ENCODE results near the gene CDYL2. TPM values are rescaled to one million over a fixed set of nuclear protein-coding genes. Genes with fewer than 3 reads are reported as not detected.
A peak's percentile ranks its signal among the peaks of the same experiment; 100 is the strongest.

CDYL2 gene
- total RNA-seq, 1 experiment from 2014 or later, result 0.34 TPM

DNA sequence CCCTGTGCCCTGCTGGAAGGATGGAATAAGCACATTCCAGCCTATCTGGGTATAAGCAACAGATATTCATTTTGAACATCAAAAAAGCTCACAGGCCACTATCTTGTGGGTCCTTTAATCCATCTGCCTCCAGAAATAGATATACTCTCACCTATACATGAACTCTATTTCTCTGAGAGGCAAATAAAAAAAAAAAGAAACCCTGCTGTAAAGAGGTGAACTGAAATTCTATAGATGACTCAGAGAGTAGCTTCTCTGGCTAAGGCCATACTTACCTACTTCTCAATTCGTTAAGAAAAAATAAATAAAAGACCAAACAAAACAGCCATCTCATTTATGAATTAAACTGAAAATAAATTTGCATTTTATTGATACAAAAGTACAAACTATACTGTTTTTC, 177.3 kb downstream of the CDYL2 start:
- no peak for DNase-seq (ENCODE audit: low read depth)

DNA sequence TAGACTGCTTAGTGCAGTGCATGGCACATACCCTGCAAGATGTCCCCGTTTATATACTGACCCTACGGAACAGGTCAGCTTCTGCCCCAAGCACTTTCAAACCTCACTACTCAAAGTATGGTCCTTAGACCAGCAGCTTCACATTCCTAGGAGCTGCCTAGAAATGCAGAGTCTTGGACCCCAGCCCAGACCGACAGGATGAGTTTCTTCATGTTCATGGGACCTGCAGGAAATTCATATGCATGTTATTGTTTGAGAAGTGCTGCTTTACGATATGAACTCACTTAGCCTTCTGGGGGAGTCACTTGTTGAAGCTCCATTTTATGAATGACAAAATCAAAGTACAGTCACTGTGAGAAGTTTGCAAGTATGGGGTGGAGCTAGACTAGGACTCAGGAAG, 181.0 kb downstream of the CDYL2 start:
- no peak for DNase-seq (ENCODE audit: low read depth)

DNA sequence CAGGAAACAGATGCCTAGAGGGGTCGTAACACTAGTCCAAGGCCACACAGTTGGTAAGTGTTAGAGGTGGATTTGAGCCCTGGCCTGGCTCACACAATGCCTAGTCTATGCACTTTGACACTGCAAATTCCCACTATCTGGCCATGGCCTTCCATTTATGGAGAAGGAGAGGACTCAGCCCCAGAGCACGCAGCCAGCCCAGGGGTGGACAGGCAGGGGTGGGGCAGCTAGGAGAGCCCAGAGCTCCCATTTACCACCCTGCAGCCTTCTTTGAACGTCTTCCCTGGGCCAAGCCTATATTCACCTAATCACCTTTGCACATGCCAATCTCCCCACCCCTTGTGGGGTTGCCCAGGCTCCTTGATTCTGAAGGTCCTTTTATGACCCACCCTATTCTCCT, 182.4 kb downstream of the CDYL2 start:
- no peak for DNase-seq (ENCODE audit: low read depth)

DNA sequence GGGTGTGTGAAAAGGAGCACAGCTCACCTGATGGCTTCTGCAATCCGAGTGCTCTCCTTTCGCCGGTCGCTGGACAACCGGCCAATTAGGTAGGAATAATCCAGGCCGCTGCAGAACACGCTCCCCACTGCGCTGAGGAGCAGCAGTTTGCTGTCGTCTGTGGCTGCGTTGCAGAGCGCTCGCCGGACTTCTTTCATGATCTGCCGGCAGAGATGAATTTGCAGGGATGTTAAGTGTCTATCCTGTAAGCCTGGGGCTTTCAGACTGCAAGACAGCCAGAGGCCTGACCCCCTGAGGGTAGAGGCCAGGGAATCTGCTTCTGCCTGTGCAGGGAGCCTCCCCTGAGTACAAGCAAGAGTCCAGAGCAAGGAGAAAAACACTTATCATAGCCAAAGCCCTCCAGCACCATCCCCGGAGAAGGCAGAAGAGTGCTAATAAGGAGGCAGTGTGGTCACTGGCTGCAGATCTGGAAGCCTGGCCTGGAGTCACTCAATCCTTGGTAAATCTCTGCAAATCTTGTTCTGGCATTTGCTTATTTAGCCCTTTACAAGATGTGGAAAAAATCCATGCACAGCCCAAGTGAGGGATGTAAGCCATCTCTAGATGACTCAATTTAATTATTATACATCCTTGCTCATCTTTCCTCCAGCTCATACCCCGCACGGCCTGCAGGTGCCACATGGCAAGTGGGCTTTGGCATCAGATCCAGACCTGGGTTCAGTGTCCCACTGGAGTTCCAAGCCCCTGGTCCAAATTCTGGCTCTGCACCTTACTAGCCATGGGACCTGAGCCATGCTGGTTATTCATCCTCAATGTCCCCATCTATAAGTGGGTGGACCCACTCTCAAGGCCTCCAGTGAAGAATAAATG, 183.4 kb downstream of the CDYL2 start:
- DNase-seq (ENCODE audit: low read depth), result no peak

DNA sequence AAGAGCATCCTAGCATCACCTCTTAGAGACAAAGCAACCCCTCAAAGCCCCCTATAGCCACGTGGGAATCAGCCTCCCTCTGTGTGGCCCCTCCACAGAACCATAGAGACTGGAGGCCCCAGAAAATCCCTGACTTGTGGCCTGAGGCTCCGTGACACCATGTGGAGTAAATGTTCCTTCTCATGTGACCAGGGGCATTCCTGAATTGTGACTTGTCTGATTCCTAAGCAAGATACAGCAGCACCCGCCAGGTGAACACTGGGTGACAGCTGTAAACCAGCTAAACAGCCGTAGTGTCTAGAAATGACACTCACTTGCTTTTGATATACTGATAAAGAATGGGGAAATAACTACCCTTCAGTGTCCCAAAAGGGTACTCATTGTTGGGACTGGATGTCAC, 184.6 kb downstream of the CDYL2 start:
- DNase-seq (ENCODE audit: low read depth), result no peak

DNA sequence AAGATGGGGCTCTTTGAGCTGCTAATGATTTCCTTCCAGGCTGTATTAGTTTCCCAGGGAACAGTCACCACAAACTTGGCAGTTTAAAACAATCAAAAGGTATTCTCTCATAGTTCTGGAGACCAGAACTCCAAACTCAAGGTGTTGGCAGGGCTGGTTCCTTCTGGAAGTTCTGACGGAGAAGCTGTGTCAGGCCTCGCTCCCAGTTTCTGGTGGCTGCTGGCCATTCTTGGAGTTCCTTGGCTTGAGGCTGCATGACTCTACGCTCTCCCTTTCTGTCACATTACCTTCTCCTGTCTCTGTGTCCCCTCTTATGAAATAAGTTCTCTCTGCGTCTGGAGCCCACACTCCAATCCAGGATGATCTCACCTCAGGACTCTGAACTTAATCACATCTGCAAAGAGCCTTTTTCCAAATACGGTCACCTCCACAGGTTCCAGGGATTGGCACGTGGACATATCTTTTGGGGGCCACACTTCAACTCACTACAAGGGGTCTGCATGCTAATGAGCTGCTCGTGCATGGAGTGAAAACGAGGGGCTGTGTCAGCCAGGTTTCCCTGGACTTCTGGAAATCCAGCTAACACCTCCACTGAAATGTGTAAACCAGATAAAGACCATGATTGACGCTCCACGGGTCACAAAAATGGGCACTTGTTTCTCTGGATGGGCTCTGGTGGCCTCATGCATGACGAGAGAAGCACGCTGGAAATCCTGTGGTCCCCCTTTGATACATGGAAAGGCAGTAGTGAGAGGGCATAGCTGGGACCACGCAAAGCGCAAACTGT, 185.3 kb downstream of the CDYL2 start:
- DNase-seq (ENCODE audit: low read depth), result no peak

DNA sequence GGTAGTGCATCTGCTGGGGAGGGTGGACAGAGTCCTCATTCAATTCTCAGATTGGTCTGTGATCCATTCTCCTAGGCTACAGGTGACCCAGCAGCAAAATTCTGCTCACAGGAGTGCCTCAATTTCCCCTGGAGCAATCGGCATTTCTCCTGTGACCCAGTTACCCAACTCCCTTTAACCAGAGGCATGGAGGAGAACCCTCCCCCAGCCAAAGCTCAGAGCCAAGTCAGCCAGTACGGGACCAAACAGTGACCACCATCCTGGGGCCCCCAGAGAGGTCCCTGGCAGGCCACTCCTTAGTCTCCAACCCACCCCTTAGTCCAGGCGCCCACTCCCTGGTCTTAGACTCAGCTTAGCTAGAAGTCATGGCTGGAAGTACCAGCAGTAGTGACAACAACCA, 188.0 kb downstream of the CDYL2 start:
- no peak for DNase-seq (ENCODE audit: low read depth)

DNA sequence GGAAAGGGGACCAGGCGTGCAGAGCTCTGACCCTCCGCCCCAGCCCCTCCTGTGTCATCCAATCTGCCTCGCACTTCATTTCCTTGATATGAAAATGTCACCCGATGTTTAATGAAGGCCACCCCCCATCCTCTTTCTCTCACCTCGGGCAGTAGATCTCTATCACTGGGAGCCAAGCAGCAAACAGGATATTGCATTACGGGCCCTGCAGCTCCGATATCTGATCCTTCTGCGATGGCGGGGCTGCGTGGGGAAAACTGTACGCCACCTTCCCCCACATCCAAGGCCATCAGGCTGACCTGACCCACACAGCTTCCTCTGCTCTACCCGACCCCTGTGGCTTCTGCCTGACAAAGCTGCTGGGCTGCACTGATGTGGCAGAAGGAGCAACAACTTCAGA, 188.7 kb downstream of the CDYL2 start:
- no peak for DNase-seq (ENCODE audit: low read depth)

DNA sequence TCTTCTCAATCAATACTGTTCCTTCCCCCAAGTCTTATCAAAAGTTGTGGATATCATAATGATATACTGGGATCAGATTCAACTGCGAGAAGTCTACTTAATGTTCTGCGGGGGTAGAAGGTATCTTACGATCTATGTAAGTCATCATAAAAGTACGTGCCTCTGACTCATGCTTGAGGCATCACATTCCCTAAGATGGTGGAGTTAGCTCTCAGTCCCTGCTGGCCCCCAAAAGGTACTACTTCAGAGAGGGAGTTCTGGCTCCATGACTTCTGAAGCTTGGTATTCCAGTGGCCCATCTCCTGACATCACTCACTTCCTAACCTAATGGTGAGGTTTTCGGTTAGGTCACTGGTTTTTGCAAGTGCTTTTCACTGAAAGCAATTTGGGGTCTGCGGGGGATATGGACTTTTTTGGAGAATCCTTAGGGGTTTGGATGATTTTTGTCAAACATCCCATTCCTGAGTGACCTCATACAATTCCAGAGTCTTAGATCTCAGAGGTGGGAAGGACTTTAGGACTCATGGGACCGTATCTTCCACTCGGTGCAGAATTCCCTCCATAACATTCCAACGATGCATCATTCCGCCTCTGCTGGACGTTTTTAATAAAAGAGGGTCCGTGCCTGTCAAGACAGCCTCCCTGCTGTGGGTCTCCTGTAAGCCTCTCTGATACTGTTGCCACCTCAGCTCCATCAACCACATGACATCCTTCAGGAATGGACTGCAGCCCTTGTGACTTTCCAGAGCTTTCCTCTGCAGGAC, 189.3 kb downstream of the CDYL2 start:
- peak; percentile 5 for DNase-seq (ENCODE audit: low read depth)

DNA sequence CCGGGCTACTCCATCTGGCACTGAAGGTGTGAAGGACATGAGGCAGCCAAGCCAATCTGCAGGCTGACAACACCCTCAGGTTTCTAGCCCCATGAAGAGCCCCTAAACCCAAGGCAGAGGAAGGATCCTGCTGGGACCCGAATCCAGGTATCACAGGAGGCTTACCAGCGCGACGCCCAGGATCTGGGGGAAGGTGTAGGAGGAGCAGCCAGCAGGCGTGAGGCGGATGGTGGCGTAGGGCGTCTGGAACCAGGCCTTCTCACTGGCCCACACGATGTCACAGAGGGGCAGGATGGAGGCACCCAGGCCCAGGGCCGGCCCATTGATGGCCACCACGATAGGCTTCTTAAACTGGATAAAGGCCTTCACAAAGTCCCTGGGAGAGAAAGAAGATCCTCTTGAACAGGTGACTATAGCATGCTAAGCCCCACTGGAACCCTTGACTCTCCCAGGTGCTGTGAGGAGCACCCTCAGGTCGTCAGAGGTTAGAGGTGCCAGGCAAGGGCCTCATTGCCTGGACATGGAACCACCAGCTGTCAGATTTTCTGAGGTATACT, 191.9 kb downstream of the CDYL2 start:
- DNase-seq (ENCODE audit: low read depth), result no peak

DNA sequence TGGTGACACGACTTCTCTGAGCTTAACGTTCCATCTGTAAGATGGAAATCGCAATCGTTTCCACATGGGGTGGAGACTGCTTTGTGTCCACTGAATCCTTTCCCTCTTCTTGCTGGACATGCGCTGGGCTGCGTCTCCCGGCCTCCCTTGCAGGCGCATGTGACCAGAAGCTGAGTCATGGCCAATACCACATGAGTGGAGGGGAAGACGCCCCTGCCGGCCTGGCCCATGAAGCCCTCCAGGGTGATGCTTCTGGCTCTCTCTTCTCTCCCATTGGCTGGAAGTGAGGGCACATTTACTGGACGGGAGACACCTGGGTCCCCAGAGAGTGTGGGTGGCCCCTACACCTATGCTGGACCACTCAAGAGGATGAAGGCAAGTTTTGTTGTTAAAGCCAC, 192.5 kb downstream of the CDYL2 start:
- DNase-seq (ENCODE audit: low read depth), result no peak

DNA sequence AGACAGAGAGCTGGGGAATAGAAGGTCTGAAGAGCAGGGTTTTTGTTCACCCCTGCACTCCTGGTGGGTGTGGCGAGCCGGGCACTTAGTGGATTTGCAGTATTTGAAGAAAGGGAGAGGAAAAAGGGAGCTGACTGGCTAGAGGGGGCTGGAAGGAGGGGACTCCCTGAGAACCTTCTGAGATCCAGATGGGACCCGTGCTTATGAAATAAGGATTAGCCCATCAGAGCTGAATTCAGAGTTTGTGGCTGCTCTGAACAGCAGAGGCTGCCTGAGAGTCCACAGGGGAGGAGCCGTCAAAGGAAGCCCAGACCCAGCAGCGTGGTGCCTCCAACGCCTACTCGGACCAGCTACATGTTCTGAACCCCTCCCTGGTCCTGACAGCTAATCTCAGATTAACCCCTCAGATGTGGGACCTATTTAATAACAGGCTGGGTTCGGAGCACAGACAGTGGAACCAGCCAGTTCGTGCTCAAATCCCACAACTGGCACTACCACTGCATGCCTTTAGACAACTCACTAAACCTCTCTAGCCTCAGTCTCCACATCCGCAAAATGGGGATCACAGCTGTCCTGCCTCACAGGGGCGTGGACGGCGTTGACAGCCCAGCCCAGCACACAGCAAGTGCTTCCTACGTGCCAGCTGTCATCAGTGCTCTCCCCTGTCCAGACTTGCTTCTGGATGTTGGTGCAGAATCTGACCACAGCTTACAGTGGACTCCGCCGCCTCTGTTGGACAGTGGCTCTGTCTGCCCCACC, 193.0 kb downstream of the CDYL2 start:
- DNase-seq (ENCODE audit: low read depth), result no peak

DNA sequence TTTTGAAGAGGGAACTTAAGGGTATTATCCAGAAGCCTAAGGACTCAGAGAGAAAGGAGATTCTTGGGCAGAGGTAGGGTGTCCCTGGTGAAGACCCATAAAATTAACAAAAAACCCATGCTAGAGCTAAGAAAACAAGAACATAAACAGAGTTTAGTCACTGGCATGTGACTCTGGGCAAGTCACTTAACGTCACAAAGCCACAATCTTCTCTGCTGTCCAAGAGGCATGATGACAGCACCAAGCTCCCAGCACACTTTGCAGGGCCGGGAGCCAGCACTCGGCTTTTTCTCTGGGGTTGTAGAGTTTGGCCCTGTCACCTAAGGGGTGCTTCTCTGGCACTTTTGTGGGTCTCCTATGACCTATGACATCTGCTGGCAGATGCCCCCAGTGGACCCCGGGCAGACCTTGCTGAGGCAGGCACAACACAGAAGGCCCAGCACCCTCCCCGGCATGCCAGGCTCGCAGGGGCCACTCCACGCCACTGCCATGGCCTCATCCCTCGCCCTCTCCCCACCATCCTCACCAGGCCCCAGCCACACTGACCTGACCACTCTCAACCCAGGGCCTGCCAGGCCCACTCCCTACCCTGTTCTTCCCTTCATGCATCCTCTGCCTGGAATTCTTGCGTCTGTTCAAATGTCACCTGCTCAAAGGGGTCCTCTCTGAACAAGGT, 193.8 kb downstream of the CDYL2 start:
- DNase-seq (ENCODE audit: low read depth), result no peak

DNA sequence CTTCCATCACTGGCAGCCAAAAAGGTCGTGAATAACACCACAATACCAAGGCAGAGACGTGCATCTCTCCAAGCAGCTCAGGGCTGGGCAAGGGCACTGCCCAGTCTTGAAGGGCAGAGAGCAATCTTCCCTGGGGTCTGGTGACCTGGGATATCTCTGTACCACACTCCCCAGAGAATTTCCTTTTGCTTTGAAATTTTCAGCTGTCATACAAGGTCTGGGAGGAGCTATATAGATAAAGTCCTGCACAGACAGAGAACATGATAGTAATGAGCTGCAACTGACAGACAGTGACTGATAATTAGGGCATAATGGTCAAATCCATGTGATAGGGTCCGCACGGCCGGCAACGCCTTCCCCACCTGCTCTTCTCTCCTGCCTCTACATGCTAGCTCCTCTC, 195.5 kb downstream of the CDYL2 start:
- no peak for DNase-seq (ENCODE audit: low read depth)

DNA sequence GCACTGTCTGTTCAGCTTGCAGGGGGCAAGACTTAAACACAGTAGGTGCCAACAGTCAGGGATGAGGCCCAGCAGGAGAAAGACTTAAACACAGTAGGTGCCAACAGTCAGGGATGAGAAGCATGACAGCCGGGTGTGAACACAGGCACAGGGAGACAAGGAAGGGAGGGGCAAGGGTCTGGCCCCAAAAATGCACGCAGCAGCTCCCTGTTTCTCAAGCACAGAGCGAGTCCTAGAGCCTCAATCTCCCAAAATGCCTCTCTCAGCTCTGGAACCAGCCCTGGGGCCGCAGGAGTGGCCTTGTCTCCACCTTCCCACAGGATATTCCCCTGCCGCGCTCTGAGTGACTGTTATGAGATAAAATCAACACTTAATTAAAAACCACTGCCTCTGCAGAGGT, 197.2 kb downstream of the CDYL2 start:
- no peak for DNase-seq (ENCODE audit: low read depth)

DNA sequence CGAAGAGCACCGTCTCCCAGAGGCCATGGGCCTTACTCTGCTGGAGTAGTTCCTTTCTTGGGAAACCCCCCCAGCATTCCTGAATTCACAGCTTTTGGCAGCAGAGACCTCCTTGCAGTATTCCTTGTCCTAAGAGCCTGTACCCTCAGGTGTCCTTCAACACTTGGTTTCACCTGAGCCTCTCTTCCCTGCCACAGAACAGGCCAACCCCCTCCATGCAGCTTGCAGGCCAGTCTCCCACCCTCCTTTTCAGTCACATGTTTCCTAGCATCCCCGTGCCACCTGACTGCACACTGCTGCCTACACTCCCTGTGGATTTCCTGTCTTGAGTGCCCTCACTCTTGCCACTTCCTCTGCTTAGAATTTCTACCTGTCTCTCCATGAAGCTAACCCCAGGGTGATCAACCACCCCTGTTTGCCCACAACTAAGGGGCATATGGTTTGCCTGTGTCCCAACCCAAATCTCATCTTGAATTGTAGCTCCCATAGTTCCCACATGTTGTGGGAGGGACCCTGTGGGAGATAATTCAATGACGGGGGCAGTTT, 198.1 kb downstream of the CDYL2 start:
- no peak for DNase-seq (ENCODE audit: low read depth)

DNA sequence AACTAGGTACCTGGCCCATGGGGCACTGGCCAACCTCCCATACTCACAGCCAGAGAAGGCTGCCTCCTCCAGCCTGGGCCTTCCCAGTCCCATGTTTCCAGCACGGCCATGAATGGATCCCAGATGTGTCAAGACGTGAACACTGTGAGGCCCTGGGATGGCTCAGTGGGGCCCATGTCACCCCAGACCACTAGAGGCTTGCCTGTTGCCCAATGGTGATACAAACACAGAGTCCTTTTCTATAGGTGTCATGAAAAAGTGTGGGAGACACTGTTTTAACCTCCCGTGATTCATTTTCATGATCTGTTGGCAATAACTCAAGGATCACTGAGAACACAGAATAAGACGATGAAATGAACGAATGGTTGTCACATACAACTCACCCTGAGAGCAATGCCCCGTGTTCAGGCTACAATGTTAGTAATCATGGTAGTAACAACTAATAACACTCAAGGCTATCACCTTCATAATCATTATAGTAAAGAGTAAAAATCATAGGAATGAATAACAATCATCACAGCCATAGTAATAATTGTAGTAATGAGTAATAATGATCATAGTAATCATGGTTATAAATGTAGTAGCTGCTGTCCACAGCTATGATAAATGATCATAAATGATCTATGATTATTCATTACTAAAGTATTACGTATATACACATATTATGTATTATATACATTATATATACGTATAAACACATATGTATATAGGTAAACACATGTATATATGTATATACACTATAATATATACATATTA, 199.6 kb downstream of the CDYL2 start:
- no peak for DNase-seq (ENCODE audit: low read depth)

DNA sequence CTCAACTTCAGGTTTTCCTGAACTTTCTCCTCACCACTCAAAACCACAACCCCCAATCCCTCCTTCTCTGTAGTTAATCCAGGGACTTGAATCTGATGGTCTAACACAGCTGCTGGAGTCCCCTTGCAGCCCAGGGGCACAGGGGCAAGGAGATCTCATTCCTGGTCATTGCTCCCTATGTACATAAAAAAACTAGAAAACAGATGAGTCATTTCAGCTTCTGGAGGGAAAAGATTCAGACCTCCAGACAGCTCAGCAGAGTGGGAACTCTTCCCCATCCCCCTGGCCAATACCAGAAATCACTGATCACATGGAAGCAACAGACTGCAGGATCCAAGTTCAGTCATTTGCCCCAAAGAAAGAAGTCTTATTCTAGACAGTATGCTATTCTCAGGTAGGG, 201.5 kb downstream of the CDYL2 start:
- DNase-seq (ENCODE audit: low read depth), result peak; percentile 4

DNA sequence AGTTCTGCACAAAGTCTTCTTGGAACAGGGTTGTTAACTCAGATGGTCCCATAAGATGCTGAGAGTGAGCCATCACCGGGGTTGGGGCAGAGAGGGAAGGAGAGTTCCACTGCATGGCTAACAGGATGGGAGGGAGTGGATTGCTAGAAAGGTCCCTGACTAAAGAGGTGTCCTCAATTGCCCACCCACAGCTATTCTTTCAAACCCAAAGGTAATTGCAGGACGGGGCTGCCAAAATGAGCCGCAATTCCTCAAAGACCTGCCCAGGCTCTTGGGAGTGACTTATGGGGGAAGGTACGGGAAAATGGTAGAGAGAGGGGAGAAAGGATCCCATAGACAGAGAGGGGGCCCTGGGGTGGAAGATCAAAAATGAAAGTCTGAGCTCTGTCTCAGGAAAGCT, 203.2 kb downstream of the CDYL2 start:
- DNase-seq (ENCODE audit: low read depth), result no peak

DNA sequence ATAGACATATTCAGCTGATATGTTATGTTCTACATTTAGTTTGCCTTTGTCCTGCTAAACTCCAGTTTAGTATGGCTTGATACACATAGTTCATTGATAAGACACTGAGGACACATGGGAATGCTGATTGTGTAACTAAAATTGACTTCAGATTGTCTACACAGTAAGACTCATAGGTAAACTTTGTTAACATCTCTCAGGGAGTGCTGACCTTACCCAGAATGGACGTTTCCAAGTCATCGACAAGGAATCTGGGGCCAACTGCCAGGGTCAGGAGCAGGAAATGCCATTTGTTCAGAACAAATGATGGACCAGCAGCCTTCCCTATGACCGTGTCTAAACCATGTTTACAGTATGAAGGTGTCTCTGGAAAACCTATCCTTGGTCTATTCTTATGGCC, 204.9 kb downstream of the CDYL2 start:
- no peak for DNase-seq (ENCODE audit: low read depth)
